ENCODE results near the gene GDPD3. TPM values are rescaled to one million over a fixed set of nuclear protein-coding genes. Genes with fewer than 3 reads are reported as not detected.
A peak's percentile ranks its signal among the peaks of the same experiment; 100 is the strongest.

GDPD3 gene
- total RNA-seq, 1 donor from 2014 or later: 7.7 TPM

DNA sequence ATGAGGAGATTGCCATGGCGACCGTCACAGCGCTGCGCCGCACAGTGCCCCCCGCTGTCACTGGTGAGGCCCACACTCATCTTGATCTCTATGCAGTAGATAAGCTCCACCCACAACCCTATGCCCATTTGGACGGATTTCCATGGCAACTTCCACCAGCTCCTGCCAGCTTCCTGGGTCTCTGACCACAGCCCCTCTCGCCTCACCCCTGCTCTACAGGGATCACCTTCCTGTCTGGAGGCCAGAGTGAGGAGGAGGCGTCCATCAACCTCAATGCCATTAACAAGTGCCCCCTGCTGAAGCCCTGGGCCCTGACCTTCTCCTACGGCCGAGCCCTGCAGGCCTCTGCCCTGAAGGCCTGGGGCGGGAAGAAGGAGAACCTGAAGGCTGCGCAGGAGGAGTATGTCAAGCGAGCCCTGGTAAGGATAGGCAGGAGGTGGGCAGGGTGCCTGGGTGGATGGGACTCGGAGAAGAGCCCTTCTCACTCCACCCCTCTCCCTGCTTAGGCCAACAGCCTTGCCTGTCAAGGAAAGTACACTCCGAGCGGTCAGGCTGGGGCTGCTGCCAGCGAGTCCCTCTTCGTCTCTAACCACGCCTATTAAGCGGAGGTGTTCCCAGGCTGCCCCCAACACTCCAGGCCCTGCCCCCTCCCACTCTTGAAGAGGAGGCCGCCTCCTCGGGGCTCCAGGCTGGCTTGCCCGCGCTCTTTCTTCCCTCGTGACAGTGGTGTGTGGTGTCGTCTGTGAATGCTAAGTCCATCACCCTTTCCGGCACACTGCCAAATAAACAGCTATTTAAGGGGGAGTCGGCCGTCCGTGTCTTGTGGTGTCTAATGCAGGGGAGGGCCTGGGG, 43.5 kb downstream of the GDPD3 start:
- H3K36me3 Mint-ChIP-seq (ENCODE audit: low read depth): peaks cover 25% of the 10 kb centered on the region
- peak overlapping the region; percentile 84 for H3K4me3 Mint-ChIP-seq

DNA sequence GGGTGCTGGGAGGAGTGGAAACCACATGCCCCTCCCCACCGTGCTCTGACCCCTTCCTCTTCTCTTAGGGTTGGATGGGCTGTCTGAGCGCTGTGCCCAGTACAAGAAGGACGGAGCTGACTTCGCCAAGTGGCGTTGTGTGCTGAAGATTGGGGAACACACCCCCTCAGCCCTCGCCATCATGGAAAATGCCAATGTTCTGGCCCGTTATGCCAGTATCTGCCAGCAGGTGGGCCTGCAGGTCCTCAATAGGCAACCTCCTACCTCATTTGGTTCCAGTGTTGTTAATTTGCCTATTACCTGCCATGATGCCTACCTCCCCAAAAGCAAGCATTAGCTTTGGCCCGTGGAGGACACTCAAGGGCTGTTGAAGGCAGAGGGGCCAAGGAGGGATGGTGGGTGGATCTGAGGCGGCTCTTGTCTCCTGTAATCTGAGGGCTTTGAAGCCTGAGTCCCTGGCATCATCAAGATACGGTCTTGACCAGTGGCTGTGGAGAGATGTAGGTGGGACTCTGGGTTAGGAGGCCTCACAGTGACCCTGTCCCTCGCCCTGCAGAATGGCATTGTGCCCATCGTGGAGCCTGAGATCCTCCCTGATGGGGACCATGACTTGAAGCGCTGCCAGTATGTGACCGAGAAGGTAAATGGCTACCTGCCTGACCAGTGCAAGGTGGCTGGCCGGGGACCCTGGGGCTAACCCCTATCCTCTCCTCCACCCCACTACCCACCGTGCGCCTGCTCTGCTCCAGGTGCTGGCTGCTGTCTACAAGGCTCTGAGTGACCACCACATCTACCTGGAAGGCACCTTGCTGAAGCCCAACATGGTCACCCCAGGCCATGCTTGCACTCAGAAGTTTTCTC, 44.4 kb downstream of the GDPD3 start:
- Mint-ChIP-seq H3K4me3 (peak overlapping the region; percentile 84), H3K27me3 (ENCODE audit: low read depth) (no peaks in the 10 kb centered on the region), H3K4me1 (peaks cover 37% of the 10 kb centered on the region), H3K9me3 (no peaks in the 10 kb centered on the region), H3K36me3 (ENCODE audit: low read depth) (peaks cover 25% of the 10 kb centered on the region), H3K27ac (ENCODE audit: unreplicated experiment) (no peak overlapping the region)
- DNase-seq (ENCODE audit: low read depth, low spot score): no peak
- TF ChIP-seq CTCF (conservative IDR thresholded peaks at IDR 0.05): peak; percentile 68

More for the DNA sequence above, 43.5 kb downstream of the GDPD3 start:
- H3K27me3 Mint-ChIP-seq (ENCODE audit: low read depth): no peaks in the 10 kb centered on the region
- H3K27ac Mint-ChIP-seq (ENCODE audit: unreplicated experiment): no peak overlapping the region
- no peak for DNase-seq (ENCODE audit: low read depth, low spot score)
- H3K4me1 Mint-ChIP-seq: peaks cover 34% of the 10 kb centered on the region
- TF ChIP-seq CTCF (conservative IDR thresholded peaks at IDR 0.05): no peak
- H3K9me3 Mint-ChIP-seq: no peaks in the 10 kb centered on the region

- Mint-ChIP-seq H3K36me3 (ENCODE audit: low read depth) (peaks cover 25% of the 10 kb centered on the region), H3K27ac (ENCODE audit: unreplicated experiment) (no peak overlapping the region), H3K4me3 (peak overlapping the region; percentile 84), H3K4me1 (peaks cover 43% of the 10 kb centered on the region), H3K9me3 (no peaks in the 10 kb centered on the region), H3K27me3 (ENCODE audit: low read depth) (no peaks in the 10 kb centered on the region)
- DNase-seq (ENCODE audit: low read depth, low spot score): no peak
- no peak for TF ChIP-seq CTCF (conservative IDR thresholded peaks at IDR 0.05)
Observed at GRCh38 chr16:30068333-30068732, 45.0 kb downstream of the GDPD3 start.

- H3K4me3 Mint-ChIP-seq: peak overlapping the region; percentile 98
- peaks cover 25% of the 10 kb centered on the region for H3K36me3 Mint-ChIP-seq (ENCODE audit: low read depth)
- peaks cover 43% of the 10 kb centered on the region for H3K4me1 Mint-ChIP-seq
- H3K27me3 Mint-ChIP-seq (ENCODE audit: low read depth): no peaks in the 10 kb centered on the region
- no peak for DNase-seq (ENCODE audit: low read depth, low spot score)
- TF ChIP-seq CTCF (conservative IDR thresholded peaks at IDR 0.05): no peak
- H3K9me3 Mint-ChIP-seq: no peaks in the 10 kb centered on the region
- no peak overlapping the region for H3K27ac Mint-ChIP-seq (ENCODE audit: unreplicated experiment)
Observed at GRCh38 chr16:30067584-30067916, 45.8 kb downstream of the GDPD3 start.

DNA sequence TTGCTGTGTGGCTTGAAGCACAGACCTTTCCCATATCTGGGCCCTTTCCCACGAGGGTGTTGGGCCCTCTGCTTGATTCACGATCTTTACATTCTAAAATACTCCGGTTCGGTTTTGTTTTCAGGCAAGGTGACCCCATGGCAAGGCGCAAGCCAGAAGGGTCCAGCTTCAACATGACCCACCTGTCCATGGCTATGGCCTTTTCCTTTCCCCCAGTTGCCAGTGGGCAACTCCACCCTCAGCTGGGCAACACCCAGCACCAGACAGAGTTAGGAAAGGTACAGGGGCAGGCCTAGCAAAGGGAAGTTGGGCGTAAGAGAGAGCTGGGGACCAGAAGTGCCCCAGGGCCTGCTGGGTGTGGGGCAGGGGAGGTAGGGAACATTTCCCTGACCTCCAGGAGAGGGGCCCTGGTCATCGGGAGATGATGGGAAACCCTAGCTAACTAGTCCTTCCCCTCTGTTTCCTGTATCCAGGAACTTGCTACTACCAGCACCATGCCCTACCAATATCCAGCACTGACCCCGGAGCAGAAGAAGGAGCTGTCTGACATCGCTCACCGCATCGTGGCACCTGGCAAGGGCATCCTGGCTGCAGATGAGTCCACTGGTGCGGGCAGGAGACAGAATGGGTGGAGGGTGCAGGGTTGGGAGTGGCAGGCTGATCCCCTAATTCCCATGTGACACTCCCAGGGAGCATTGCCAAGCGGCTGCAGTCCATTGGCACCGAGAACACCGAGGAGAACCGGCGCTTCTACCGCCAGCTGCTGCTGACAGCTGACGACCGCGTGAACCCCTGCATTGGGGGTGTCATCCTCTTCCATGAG, 46.4 kb downstream of the GDPD3 start:
- TF ChIP-seq CTCF (conservative IDR thresholded peaks at IDR 0.05): no peak

More for the DNA sequence above, 46.4 kb downstream of the GDPD3 start:
- Mint-ChIP-seq H3K27me3 (ENCODE audit: low read depth) (no peaks in the 10 kb centered on the region), H3K4me3 (peak overlapping the region; percentile 98), H3K27ac (ENCODE audit: unreplicated experiment) (peak overlapping the region; percentile 91), H3K4me1 (peaks cover 43% of the 10 kb centered on the region), H3K36me3 (ENCODE audit: low read depth) (peaks cover 22% of the 10 kb centered on the region), H3K9me3 (no peaks in the 10 kb centered on the region)
- no peak for DNase-seq (ENCODE audit: low read depth, low spot score)

All from neural crest cell (in vitro differentiated cells).